HG03460 (cell line): ENCODE data around the gene FOSL2.

ENCODE experiments used
- ATAC-seq: cut with Tn5 transposase; IDR thresholded peaks from one replicate; pipeline ENCODE4 v1.9.1; 2021; ENCODE audit not compliant: unreplicated experiment

The FOSL2 gene

DNA sequence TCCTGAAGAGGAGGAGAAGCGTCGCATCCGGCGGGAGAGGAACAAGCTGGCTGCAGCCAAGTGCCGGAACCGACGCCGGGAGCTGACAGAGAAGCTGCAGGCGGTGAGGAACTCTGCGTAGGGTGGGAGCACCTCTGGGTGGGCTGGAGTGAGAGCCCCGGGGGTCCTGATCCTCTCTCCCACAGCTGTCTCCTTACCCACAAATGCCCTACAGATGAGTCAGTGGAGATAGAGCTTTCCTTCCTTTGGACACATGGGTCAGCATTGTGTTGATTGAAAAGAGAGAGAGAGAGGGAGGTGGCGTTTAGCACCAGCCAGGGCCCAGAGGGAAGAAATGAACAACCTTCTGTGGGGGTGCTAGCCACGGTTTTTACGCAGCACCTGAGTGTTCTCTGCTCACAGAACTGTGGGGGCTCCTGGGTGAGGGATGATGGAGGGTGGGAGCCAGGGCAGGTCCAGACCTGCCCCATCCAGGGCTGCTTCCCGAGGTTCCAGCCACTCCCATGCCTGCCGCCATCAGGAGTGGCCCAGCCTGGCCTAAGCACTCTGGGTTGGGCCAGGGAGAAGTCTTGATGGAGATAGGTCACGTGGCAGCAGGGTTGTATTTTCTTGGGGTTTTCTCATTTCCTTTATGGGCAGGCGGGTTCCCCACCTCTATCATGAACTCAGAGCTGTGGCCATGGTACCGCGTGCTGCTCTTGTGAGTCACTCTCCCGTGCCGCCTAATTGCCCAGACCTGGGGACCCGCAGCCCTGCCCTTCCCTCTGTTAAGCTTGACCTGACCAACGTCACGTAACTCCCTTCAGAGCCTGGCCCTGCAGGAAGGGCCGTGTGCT lies 16.3 kb downstream of the FOSL2 start:
- no peak for ATAC-seq

- no peak for ATAC-seq
These were observed 18.6 kb downstream of the FOSL2 start for GRCh38 chr2:28411166-28411755.

GRCh38 chr2:28411956-28412609 lies 19.4 kb downstream of the FOSL2 start:
- ATAC-seq, result no peak

GRCh38 chr2:28412625-28413151 lies 20.0 kb downstream of the FOSL2 start:
- ATAC-seq, result no peak

DNA sequence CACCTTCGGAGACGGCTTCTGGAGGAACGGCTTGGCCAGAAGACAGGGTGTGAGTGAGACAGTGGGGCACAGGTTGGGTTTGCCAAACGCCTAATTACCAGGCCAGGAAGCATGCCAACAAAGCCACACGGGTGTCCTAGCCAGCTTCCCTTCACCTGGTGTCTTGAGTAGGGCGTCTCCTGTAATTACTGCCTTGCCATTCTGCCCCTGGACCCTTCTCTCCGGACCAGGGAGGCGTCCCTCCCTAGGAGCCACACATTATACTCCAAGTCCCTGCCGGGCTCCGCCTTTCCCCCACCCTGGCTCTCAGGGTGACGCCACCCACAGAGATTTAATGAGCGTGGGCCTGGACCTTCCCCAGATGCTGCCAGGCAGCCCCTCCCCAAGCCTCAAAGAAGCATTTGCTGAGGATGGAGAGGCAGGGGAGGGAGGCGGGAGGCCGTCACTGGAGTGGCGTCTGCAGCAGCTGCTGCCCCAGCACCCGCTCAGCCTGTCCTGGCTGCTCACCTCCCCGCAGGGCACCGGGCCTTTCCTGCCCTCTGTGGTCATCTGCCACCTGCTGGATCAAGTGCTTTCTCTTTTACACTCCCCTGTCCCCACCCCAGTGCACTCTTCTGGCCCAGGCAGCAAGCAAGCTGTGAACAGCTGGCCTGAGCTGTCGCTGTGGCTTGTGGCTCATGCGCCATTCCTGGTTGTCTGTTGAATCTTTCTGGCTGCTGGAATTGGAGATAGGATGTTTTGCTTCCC lies 20.7 kb downstream of the FOSL2 start:
- no peak for ATAC-seq

DNA sequence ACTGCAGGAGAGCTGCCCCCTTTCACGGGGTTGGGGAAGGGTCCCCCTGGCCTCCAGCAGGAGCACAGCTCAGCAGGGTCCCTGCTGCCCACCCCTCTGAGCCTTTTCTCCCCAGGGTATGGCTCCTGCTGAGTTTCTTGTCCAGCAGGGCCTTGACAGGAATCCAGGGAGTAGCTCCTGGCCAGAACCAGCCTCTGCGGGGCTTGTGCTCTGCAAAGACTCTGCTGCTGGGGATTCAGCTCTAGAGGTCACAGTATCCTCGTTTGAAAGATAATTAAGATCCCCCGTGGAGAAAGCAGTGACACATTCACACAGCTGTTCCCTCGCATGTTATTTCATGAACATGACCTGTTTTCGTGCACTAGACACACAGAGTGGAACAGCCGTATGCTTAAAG lies 21.2 kb downstream of the FOSL2 start:
- no peak for ATAC-seq

- ATAC-seq, result no peak
These were observed 21.9 kb downstream of the FOSL2 start for GRCh38 chr2:28414583-28414982.

DNA sequence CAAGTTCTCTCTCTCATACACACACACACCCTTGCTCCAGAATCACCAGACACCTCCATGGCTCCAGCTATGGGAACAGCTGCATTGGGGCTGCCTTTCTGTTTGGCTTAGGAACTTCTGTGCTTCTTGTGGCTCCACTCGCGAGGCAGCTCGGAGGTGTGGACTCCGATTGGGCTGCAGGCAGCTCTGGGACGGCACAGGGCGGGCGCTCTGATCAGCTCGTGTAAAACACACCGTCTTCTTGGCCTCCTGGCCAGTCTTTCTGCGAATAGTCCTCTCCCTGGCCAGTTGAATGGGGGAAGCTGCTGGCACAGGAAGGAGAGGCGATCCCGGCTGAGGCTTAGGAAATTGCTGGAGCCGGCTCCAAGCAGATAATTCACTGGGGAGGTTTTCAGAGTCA lies 22.4 kb downstream of the FOSL2 start:
- ATAC-seq, result no peak

DNA sequence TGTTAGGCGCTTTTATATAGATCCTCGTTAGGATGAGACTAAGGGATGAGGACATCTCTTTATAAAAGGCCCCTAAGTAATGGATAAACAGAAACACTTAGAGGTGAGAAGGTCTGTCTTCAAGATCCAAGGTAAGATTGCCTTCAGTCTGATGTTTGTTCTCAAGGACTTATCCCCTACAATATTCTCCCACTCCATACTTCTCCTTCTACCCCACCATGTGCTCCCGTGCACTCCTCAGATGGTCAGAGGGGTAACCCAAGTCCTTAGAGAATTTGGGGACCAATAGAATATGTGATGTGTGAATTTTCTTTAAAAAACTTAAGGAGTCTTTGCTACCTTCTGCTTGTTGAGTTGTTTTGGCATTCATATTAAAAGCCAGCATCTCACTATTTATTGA lies 23.1 kb downstream of the FOSL2 start:
- ATAC-seq, result no peak

DNA sequence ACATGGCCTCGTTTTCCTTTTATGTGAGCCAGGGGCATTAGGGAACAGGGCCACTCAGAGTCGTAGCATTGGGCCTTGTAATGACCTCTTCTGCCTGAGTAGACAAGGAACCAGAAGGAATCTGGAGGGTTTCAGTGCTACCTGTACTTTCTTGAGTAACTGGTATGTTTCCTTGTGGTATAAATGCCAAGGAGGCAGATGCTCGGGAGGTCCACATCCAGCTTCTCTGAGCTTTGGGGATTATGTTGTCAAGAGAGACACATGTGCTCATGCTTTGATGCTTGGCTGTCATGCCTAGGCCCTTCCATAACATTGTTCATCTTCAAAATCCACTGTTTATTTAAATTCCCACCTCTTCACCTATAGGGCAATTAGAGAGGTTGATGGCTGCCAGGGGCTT lies 26.3 kb downstream of the FOSL2 start:
- no peak for ATAC-seq

GRCh38 chr2:28419443-28420270 lies 27.0 kb downstream of the FOSL2 start:
- ATAC-seq, result no peak

DNA sequence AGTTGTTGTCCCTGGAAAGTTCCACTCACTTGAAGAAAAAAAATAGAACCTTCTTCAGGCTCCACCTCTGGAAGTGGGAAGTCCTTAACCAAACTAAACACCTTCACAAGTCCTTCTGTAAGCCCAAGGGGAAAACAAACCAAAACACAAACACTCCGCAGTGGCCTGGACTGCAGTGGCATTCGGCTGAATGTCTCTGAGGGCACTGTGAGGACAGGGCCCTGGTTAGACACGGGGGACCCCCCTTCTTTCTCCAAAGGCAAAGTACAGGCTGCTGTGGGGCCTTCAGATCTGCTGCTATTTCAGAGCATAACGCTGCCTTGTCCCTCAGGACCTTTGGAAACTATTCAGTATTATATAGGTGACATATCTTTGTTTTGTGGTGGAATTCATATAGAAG lies 28.1 kb downstream of the FOSL2 start:
- ATAC-seq, result no peak

DNA sequence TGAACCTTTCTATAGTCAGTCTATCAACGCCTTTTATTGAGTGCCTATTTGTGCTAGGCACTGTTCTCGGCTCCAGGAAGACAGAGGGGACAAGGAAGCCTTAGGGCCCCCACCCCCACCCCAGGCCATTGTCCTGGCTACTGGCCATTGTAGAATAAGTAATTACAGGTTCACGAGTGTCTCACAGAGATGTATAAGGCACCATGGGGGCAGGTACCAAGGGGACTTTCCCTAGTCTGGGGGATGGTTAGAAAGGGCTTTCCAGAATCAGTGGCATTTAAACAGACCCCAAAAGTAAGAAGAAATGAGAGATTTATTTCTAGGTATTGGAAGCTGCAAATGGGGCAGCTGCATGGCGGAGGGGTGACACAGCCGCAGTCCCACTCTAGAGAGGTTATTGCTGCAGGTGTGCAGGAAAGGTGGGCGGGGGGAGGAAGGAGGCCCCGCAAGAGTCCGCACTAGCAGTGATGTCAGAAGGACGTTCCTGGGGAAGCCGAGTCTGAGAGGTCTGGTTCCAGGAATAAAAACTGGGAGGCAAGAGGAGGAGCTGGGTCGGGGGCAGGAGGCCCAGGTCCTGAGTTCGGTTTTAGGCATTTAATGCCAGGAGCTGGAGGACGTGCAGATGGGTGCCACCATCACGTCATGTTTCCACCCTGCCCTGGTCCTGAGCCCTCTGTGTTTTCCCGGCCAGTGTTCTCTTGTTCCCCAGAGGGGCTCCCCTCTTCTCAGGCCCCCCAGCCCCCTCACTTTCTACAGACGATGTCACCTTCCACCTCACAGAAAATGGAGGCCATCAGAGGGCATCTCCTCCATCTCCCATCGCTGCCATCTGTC lies 30.5 kb downstream of the FOSL2 start:
- ATAC-seq, result no peak

- ATAC-seq, result no peak
These were observed 31.4 kb downstream of the FOSL2 start for GRCh38 chr2:28423856-28424605.

DNA sequence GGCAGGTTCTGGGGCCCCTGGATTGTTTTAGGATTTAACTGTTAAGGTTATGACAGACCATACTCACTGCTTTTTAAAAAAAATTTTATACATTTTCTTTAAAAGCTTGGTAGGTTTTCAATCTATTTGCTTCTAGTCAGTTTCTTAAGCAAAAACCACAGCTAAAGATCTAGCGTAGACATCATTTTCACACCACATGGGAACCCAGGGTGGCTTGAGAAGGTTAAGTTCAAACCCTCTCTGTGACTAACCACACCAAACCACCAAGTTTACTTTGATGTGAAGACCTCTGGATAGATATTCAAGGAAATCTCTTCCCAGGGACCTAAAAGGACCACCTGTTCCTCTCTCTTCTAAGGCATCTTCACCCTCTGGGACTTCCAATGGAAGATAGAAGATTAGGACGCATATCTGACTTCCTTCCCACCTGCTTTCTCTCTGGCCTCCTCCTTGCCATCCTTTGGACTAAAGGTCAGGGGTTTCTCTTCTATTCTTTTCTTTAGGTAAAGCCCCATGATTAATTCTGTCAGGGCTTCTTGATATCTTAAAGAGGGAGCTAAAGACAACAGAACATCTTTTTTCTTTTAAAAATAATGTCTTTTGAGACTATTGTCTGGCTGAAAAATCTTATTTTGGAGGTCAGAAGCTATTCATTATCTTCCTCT lies 32.3 kb downstream of the FOSL2 start:
- ATAC-seq, result no peak

GRCh38 chr2:28425464-28425835 lies 32.8 kb downstream of the FOSL2 start:
- no peak for ATAC-seq

GRCh38 chr2:28427741-28428415 lies 35.2 kb downstream of the FOSL2 start:
- ATAC-seq, result no peak

- no peak for ATAC-seq
These were observed 35.8 kb downstream of the FOSL2 start for GRCh38 chr2:28428486-28428885.
